ENCODE results near the gene SKOR1. TPM values are rescaled to one million over a fixed set of nuclear protein-coding genes. Genes with fewer than 3 reads are reported as not detected.
A peak's percentile ranks its signal among the peaks of the same experiment; 100 is the strongest.

Gene SKOR1
- total RNA-seq, 1 donor from 2014 or later: 0.48 TPM

DNA sequence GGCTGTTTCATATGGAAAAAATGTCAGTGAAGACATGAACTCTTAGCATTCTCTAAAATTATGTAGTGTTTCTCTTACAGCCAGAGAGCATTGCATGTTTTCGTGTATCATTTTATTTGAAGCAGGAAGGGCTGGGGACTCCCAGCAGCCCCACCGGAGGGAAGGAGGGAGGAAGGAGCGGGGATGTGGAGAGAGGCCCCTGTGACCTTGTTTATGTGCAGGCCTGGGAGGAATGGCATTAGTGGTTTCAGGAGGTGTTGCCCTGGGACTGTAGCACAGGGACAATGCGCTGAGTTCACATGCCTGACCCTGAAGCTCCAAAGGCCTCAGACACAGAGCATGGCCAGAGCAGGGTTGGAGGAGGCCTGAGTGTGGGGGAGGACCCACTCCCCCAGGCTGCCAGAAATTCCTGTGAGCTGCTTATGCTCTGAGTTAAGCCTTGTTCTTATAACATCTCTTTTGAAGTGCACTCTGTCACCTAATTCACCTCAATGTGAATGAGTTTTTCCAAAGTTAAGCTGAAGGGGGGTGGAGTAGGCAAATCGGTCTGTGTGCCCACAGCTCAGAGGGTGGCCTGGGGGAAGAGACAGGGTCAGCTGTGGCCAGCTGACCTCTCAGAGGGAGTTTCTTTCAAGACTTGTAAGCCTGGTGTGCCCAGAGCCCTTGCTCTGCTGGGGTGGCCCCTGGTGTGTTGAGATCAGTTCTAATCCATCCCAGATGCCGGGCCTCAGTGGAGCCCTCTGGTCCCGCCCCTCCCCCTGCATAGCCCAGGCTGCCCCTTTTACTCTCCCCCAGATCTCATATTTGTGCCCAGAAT lies 18.5 kb downstream of the SKOR1 start:
- Mint-ChIP-seq H3K4me1 (ENCODE audit: unreplicated experiment) (peaks cover 47% of the 10 kb centered on the region), H3K9me3 (ENCODE audit: unreplicated experiment) (no peaks in the 10 kb centered on the region), H3K36me3 (ENCODE audit: unreplicated experiment) (no peaks in the 10 kb centered on the region), H3K4me3 (ENCODE audit: unreplicated experiment) (no peak overlapping the region), H3K27me3 (ENCODE audit: unreplicated experiment) (no peaks in the 10 kb centered on the region), H3K27ac (ENCODE audit: unreplicated experiment) (peak overlapping the region; percentile 73)
- TF ChIP-seq, protein P1, sequence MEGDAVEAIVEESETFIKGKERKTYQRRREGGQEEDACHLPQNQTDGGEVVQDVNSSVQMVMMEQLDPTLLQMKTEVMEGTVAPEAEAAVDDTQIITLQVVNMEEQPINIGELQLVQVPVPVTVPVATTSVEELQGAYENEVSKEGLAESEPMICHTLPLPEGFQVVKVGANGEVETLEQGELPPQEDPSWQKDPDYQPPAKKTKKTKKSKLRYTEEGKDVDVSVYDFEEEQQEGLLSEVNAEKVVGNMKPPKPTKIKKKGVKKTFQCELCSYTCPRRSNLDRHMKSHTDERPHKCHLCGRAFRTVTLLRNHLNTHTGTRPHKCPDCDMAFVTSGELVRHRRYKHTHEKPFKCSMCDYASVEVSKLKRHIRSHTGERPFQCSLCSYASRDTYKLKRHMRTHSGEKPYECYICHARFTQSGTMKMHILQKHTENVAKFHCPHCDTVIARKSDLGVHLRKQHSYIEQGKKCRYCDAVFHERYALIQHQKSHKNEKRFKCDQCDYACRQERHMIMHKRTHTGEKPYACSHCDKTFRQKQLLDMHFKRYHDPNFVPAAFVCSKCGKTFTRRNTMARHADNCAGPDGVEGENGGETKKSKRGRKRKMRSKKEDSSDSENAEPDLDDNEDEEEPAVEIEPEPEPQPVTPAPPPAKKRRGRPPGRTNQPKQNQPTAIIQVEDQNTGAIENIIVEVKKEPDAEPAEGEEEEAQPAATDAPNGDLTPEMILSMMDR (IDR thresholded peaks at IDR 0.05): no peak
- DNase-seq (ENCODE audit: extremely low spot score, unreplicated experiment): no peak

DNA sequence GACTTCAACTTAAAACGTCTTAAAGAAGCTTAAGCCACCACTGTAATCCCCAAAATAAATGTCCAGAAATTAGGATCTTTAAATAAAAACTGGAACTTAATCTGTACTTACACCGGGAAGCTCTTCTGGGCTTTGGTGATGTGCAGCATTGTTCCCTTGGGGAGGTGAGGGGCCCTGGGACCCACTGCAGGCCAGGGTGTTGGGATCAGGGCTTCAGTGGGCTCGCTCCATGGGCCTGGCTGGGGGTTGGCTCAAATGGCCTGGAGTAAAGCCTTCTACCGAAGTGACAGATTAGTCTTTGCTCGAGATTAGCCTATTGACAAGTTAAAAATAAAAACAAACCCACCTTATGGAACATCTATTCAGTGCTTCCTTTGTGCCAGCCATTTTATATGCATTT lies 20.7 kb downstream of the SKOR1 start:
- no peak overlapping the region for H3K27ac Mint-ChIP-seq (ENCODE audit: unreplicated experiment)
- no peaks in the 10 kb centered on the region for H3K27me3 Mint-ChIP-seq (ENCODE audit: unreplicated experiment)
- peaks cover 30% of the 10 kb centered on the region for H3K4me1 Mint-ChIP-seq (ENCODE audit: unreplicated experiment)
- H3K9me3 Mint-ChIP-seq (ENCODE audit: unreplicated experiment): peaks cover 3% of the 10 kb centered on the region
- H3K4me3 Mint-ChIP-seq (ENCODE audit: unreplicated experiment): no peak overlapping the region
- DNase-seq (ENCODE audit: extremely low spot score, unreplicated experiment): no peak
- TF ChIP-seq, protein P1 (IDR thresholded peaks at IDR 0.05): no peak
- no peaks in the 10 kb centered on the region for H3K36me3 Mint-ChIP-seq (ENCODE audit: unreplicated experiment)

DNA sequence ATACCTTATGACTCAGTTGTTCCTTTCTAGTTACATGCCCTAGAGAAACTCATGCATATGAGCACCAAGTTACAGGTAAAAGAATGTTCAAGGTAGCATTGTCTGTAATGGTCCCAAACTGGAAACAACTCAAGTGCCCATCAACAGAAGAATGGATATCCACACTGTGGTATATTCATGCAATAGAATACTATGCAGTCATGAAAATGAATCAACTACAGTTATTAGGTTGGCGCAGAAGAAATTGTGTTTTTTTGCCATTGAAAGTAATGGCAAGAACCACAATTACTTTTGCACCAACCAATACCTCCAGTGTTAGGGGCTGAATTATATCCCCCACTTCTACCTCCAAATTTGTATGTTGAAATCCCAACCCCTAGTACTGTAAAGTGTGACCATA lies 24.2 kb downstream of the SKOR1 start:
- TF ChIP-seq, protein P1 (IDR thresholded peaks at IDR 0.05): no peak
- no peak overlapping the region for H3K27ac Mint-ChIP-seq (ENCODE audit: unreplicated experiment)
- H3K36me3 Mint-ChIP-seq (ENCODE audit: unreplicated experiment): no peaks in the 10 kb centered on the region
- H3K4me1 Mint-ChIP-seq (ENCODE audit: unreplicated experiment): peaks cover 3% of the 10 kb centered on the region
- no peak for DNase-seq (ENCODE audit: extremely low spot score, unreplicated experiment)
- no peaks in the 10 kb centered on the region for H3K27me3 Mint-ChIP-seq (ENCODE audit: unreplicated experiment)
- H3K9me3 Mint-ChIP-seq (ENCODE audit: unreplicated experiment): peaks cover 3% of the 10 kb centered on the region
- H3K4me3 Mint-ChIP-seq (ENCODE audit: unreplicated experiment): no peak overlapping the region

DNA sequence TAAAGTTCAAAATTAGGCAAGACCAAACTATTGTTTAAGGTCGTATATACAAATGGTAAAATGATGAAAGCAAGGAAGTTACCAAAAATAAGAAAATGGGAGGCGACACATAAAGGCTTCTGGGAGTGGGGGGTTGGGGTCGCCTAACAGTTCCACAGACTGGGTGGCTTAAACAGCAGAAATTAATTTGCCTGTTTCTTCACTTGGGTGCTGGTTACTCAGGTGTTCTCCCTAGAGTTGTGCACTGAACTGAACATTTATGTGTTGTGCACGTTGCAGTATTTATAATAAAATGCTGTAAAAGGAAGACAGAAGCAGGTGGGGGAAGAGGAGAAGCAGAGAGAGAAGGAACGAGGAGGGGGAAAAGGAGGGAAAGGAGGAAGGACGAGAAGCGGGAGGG lies 25.0 kb downstream of the SKOR1 start:
- Mint-ChIP-seq H3K4me1 (ENCODE audit: unreplicated experiment) (no peaks in the 10 kb centered on the region), H3K27me3 (ENCODE audit: unreplicated experiment) (no peaks in the 10 kb centered on the region), H3K27ac (ENCODE audit: unreplicated experiment) (no peak overlapping the region), H3K4me3 (ENCODE audit: unreplicated experiment) (no peak overlapping the region), H3K9me3 (ENCODE audit: unreplicated experiment) (peaks cover 3% of the 10 kb centered on the region), H3K36me3 (ENCODE audit: unreplicated experiment) (no peaks in the 10 kb centered on the region)
- TF ChIP-seq, protein P1 (IDR thresholded peaks at IDR 0.05): no peak
- no peak for DNase-seq (ENCODE audit: extremely low spot score, unreplicated experiment)

DNA sequence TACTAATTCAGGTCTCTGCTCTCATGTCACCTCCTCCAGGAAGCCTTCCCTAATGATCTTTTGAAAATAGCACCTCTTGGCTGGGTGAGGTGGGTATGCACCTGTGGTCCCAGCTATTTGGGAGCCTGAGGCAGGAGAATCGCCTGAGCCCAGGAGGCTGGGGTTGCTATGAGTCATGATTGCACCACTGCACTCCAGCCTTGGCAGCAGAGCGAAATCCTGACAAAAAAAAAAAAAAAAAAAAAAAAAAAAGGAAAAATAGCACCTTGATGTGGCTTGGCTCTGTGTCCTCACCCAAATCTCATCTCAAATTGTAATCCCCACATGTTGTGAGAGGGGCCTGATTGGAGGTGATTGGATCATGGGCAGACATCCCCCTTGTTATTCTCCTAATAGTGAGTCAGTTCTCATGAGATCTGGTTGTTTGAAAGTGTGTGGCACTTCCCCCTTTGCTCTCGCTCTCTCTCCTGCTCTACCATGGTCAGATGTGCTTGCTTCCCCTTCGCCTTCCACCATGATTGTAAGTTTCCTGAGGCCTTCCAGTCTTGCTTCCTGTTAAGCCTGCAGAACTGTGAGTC lies 25.8 kb downstream of the SKOR1 start:
- no peaks in the 10 kb centered on the region for H3K27me3 Mint-ChIP-seq (ENCODE audit: unreplicated experiment)
- TF ChIP-seq, protein P1 (IDR thresholded peaks at IDR 0.05): no peak
- H3K27ac Mint-ChIP-seq (ENCODE audit: unreplicated experiment): no peak overlapping the region

More for the DNA sequence above, 25.8 kb downstream of the SKOR1 start:
- Mint-ChIP-seq H3K4me1 (ENCODE audit: unreplicated experiment) (peaks cover 3% of the 10 kb centered on the region), H3K36me3 (ENCODE audit: unreplicated experiment) (no peaks in the 10 kb centered on the region), H3K4me3 (ENCODE audit: unreplicated experiment) (no peak overlapping the region), H3K9me3 (ENCODE audit: unreplicated experiment) (peaks cover 3% of the 10 kb centered on the region)
- DNase-seq (ENCODE audit: extremely low spot score, unreplicated experiment): no peak

Data from osteocyte (in vitro differentiated cells).